DMS53 treated with DMSO at 0.1 percent for 48 hours (cell line): ENCODE measurements around the gene IL6ST.
A peak's percentile ranks its signal among the peaks of the same experiment; 100 is the strongest.
"Not testable (repeated sequence)": the region's sequence is repeated elsewhere in the genome, so short reads cannot be mapped to it uniquely, and the experiment has no call there.

ENCODE experiments used
- DNase-seq: peaks from one replicate; lab custom pipeline; 2025; ENCODE audit not compliant: unreplicated experiment; lab: John Stamatoyannopoulos, UW

The IL6ST gene

GRCh38 chr5:56004874-56005273 is 10.1 kb upstream of the IL6ST start:
- no peak for DNase-seq

- no peak for DNase-seq
These were observed 8.9 kb upstream of the IL6ST start for GRCh38 chr5:56003679-56004078.

- peak; percentile 87 for DNase-seq
These were observed 8.4 kb upstream of the IL6ST start for GRCh38 chr5:56003179-56003578.

- no peak for DNase-seq
These were observed 7.5 kb upstream of the IL6ST start for GRCh38 chr5:56002303-56002702.

GRCh38 chr5:56000221-56000620 is 5.5 kb upstream of the IL6ST start:
- DNase-seq, result not testable (repeated sequence)

GRCh38 chr5:55998966-55999365 is 4.2 kb upstream of the IL6ST start:
- no peak for DNase-seq

- no peak for DNase-seq
These were observed 3.1 kb upstream of the IL6ST start for GRCh38 chr5:55997742-55998351.

GRCh38 chr5:55994998-55995914 is 493 bp upstream of the IL6ST start:
- DNase-seq, result peak; percentile 97

GRCh38 chr5:55993731-55994494 is 850 bp downstream of the IL6ST start:
- DNase-seq, result no peak

GRCh38 chr5:55993013-55993412 is 1.8 kb downstream of the IL6ST start:
- no peak for DNase-seq

GRCh38 chr5:55991768-55992486 is 2.8 kb downstream of the IL6ST start:
- DNase-seq, result no peak

- not testable (repeated sequence) for DNase-seq
These were observed 3.9 kb downstream of the IL6ST start for GRCh38 chr5:55990895-55991294.

GRCh38 chr5:55989860-55990259 is 4.9 kb downstream of the IL6ST start:
- DNase-seq, result no peak

- DNase-seq, result no peak
These were observed 5.7 kb downstream of the IL6ST start for GRCh38 chr5:55988979-55989638.

- DNase-seq, result not testable (repeated sequence)
These were observed 6.3 kb downstream of the IL6ST start for GRCh38 chr5:55988428-55988827.

GRCh38 chr5:55986931-55987330 is 7.8 kb downstream of the IL6ST start:
- no peak for DNase-seq

- DNase-seq, result no peak
These were observed 9.6 kb downstream of the IL6ST start for GRCh38 chr5:55985181-55985580.

- no peak for DNase-seq
These were observed 10.8 kb downstream of the IL6ST start for GRCh38 chr5:55983986-55984385.

- peak; percentile 9 for DNase-seq
These were observed 11.8 kb downstream of the IL6ST start for GRCh38 chr5:55982957-55983381.

- DNase-seq, result no peak
These were observed 21.5 kb downstream of the IL6ST start for GRCh38 chr5:55973296-55973695.
